GM12891 (cell line): ENCODE data around the gene TSPAN17.

Experiments
- PAX5 ChIP-seq: IDR thresholded peaks from 2 replicates; pipeline ENCODE4 v1.6.1; 2011; ENCODE audit warnings: low read length, moderate library complexity, mild to moderate bottlenecking; ENCODE audit not compliant: insufficient read depth, severe bottlenecking
- POLR2A ChIP-seq: IDR thresholded peaks from 2 replicates; pipeline ENCODE4 v1.6.1; 2011; ENCODE audit warnings: low read depth, low read length, control low read depth
- POLR2AphosphoS5 ChIP-seq: IDR thresholded peaks from 2 replicates; pipeline ENCODE4 v1.6.1; 2011; ENCODE audit warnings: low read depth, low read length, control low read depth
- POU2F2 ChIP-seq: IDR thresholded peaks from 2 replicates; pipeline ENCODE4 v1.6.1; 2011; ENCODE audit warnings: low read depth, mild to moderate bottlenecking, control low read depth, low read length, moderate library complexity
- TAF1 ChIP-seq: IDR thresholded peaks from 2 replicates; pipeline ENCODE4 v1.6.1; 2011; ENCODE audit warnings: low read depth, low read length, control low read depth

DNA sequence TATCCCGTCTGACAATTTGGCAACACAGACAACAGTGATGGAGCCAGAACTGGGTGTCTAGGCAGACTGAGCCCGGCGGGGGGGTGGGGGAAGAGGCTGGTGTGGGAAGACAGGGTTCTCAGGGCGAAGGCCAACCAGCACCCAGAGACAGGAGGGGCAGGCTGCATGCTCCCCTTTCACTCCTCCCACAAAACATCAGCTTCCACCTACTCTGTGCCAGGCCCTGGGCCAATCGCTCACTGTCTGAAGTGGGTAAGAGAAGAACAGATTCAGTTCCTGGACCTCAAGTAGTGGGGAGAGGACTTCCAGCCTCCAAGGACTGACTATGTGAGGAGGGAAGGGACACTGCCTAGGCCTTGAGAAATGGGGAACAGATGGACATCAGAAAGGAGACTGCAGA is 19.7 kb upstream of the TSPAN17 start:
- TF ChIP-seq POLR2A, result no peak
- TF ChIP-seq TAF1, result no peak
- no peak for TF ChIP-seq POLR2AphosphoS5
- TF ChIP-seq POU2F2, result no peak
- no peak for TF ChIP-seq PAX5
